DOHH2 (cell line): ENCODE measurements around the gene RTP2.

Experiments
- H3F3A ChIP-seq: fragments of 200-600 bp; sonication (generic), shearing (Covaris generic); 2 replicates; pipeline ENCODE4 v1.6.0; 2016; ENCODE audit warnings: antibody characterized with exemption, mild to moderate bottlenecking; ENCODE audit not compliant: control insufficient read depth, insufficient read depth
- H3K27ac ChIP-seq: fragments of 200-600 bp; sonication (generic); 2 replicates; pipeline ENCODE4 v1.5.1; 2014; ENCODE audit warnings: low read depth, mild to moderate bottlenecking, low read length, moderate library complexity
- H3K27me3 ChIP-seq: fragments of 200-600 bp; sonication (generic); 2 replicates; pipeline ENCODE4 v1.6.1; 2014; ENCODE audit warnings: mild to moderate bottlenecking, low read length, mixed read lengths; ENCODE audit not compliant: control insufficient read depth
- H3K36me3 ChIP-seq: fragments of 200-600 bp; sonication (generic); 2 replicates; pipeline ENCODE4 v1.6.1; 2014; ENCODE audit warnings: mild to moderate bottlenecking, low read length, moderate library complexity, mixed read lengths; ENCODE audit not compliant: control insufficient read depth
- H3K4me1 ChIP-seq: fragments of 200-600 bp; sonication (generic); 2 replicates; pipeline ENCODE4 v1.6.1; 2014; ENCODE audit warnings: mild to moderate bottlenecking, low read length, mixed read lengths; ENCODE audit not compliant: control insufficient read depth
- H3K4me2 ChIP-seq: fragments of 200-600 bp; sonication (generic); 2 replicates; pipeline ENCODE4 v1.6.0; 2014; ENCODE audit warnings: mild to moderate bottlenecking, low read length, moderate library complexity
- H3K4me3 ChIP-seq: fragments of 200-600 bp; sonication (generic); 2 replicates; pipeline ENCODE4 v1.5.1; 2014; ENCODE audit warnings: mild to moderate bottlenecking, low read length, mixed read lengths
- H3K79me2 ChIP-seq: fragments of 200-600 bp; sonication (generic); 2 replicates; pipeline ENCODE4 v1.6.1; 2014; ENCODE audit warnings: mild to moderate bottlenecking, low read length, mixed read lengths; ENCODE audit not compliant: control insufficient read depth
- H3K9me2 ChIP-seq: fragments of 200-600 bp; sonication (generic); replicated peaks from 2 replicates; pipeline ENCODE4 v1.6.1; 2014; ENCODE audit warnings: mild to moderate bottlenecking, low read length, mixed read lengths; ENCODE audit not compliant: control insufficient read depth
- H3K9me3 ChIP-seq: fragments of 200-600 bp; sonication (generic); 2 replicates; pipeline ENCODE4 v1.6.1; 2014; ENCODE audit warnings: antibody characterized with exemption, low read length, mixed read lengths; ENCODE audit not compliant: control insufficient read depth, insufficient read depth
- H4K20me1 ChIP-seq: fragments of 200-600 bp; sonication (generic); 2 replicates; pipeline ENCODE4 v1.6.0; 2014; ENCODE audit warnings: low read depth, mild to moderate bottlenecking, antibody characterized with exemption, low read length, moderate library complexity; ENCODE audit not compliant: control insufficient read depth, insufficient read depth
- CTCF ChIP-seq: fragments of 200-600 bp; sonication (generic); IDR thresholded peaks from one replicate; pipeline ENCODE4 v1.5.1; 2014; ENCODE audit warnings: antibody characterized with exemption, mild to moderate bottlenecking, low read depth, low read length; ENCODE audit not compliant: poor library complexity, severe bottlenecking
- EZH2phosphoT487 ChIP-seq: fragments of 200-600 bp; sonication (generic); IDR thresholded peaks from 2 replicates; pipeline ENCODE4 v1.6.1; 2017; ENCODE audit warnings: borderline replicate concordance, mild to moderate bottlenecking, antibody characterized with exemption, low read length, moderate library complexity, mixed read lengths

RTP2 gene

GRCh38 chr3:187708696-187709095 lies 6.3 kb upstream of the RTP2 start:
- H4K20me1 ChIP-seq = no peaks in the 10 kb centered on the region
- H3K4me1 ChIP-seq = no peaks in the 10 kb centered on the region
- no peaks in the 10 kb centered on the region for H3K9me3 ChIP-seq
- H3K27me3 ChIP-seq = no peaks in the 10 kb centered on the region
- H3K4me3 ChIP-seq = no peak overlapping the region
- H3K36me3 ChIP-seq = no peaks in the 10 kb centered on the region
- no peaks in the 10 kb centered on the region for H3K9me2 ChIP-seq
- H3F3A ChIP-seq = no peaks in the 10 kb centered on the region
- H3K79me2 ChIP-seq = no peaks in the 10 kb centered on the region
- no peak overlapping the region for H3K4me2 ChIP-seq
- no peak for TF ChIP-seq EZH2phosphoT487
- no peak for TF ChIP-seq CTCF
- H3K27ac ChIP-seq = no peak overlapping the region

GRCh38 chr3:187706971-187707370 lies 4.6 kb upstream of the RTP2 start:
- TF ChIP-seq EZH2phosphoT487 = no peak
- no peaks in the 10 kb centered on the region for H3K79me2 ChIP-seq
- H3K9me3 ChIP-seq = no peaks in the 10 kb centered on the region
- no peak overlapping the region for H3K27ac ChIP-seq
- no peaks in the 10 kb centered on the region for H3K36me3 ChIP-seq
- H3K4me2 ChIP-seq = no peak overlapping the region
- no peaks in the 10 kb centered on the region for H3K4me1 ChIP-seq
- H3K9me2 ChIP-seq = no peaks in the 10 kb centered on the region
- H4K20me1 ChIP-seq = no peaks in the 10 kb centered on the region
- no peaks in the 10 kb centered on the region for H3K27me3 ChIP-seq
- H3K4me3 ChIP-seq = no peak overlapping the region
- H3F3A ChIP-seq = no peaks in the 10 kb centered on the region

- Histone ChIP-seq H3K27me3 (no peaks in the 10 kb centered on the region), H3K36me3 (no peaks in the 10 kb centered on the region), H3K4me2 (no peak overlapping the region), H3K9me2 (no peaks in the 10 kb centered on the region), H3K4me1 (no peaks in the 10 kb centered on the region), H4K20me1 (no peaks in the 10 kb centered on the region), H3F3A (no peaks in the 10 kb centered on the region), H3K9me3 (no peaks in the 10 kb centered on the region), H3K4me3 (no peak overlapping the region), H3K79me2 (no peaks in the 10 kb centered on the region), H3K27ac (no peak overlapping the region)
- TF ChIP-seq CTCF (no peak), EZH2phosphoT487 (no peak)
These were observed 2.8 kb upstream of the RTP2 start for GRCh38 chr3:187705164-187705563.

GRCh38 chr3:187700249-187700648 lies 2.1 kb downstream of the RTP2 start:
- no peak for TF ChIP-seq EZH2phosphoT487
- TF ChIP-seq CTCF = no peak
- peaks cover 7% of the 10 kb centered on the region; the same call in 1 of the 2 replicates for H3K27me3 ChIP-seq

More at GRCh38 chr3:187700249-187700648, 2.1 kb downstream of the RTP2 start:
- no peaks in the 10 kb centered on the region for H3K79me2 ChIP-seq
- H3K9me3 ChIP-seq = no peaks in the 10 kb centered on the region
- no peaks in the 10 kb centered on the region for H4K20me1 ChIP-seq
- no peak overlapping the region for H3K4me2 ChIP-seq
- H3K36me3 ChIP-seq = no peaks in the 10 kb centered on the region
- H3K27ac ChIP-seq = no peak overlapping the region
- no peaks in the 10 kb centered on the region for H3F3A ChIP-seq
- H3K9me2 ChIP-seq = no peaks in the 10 kb centered on the region
- H3K4me1 ChIP-seq = no peaks in the 10 kb centered on the region
- H3K4me3 ChIP-seq = no peak overlapping the region
